H9 (cell line): Measurements from ENCODE around the gene SH3TC2. TPM values are rescaled to one million over a fixed set of nuclear protein-coding genes. Genes with fewer than 3 reads are reported as not detected.

Experiments
- DNase-seq: peaks from one replicate; pipeline ENCODE4 v3.0.0-alpha.2; 2017
- H2AFZ ChIP-seq: one replicate; pipeline ENCODE4 v1.6.1; 2013; ENCODE audit warnings: mild to moderate bottlenecking, low read length, control low read depth, moderate library complexity
- H2AK5ac ChIP-seq: 2 replicates; pipeline ENCODE4 v1.6.1; 2013; ENCODE audit warnings: low read length, control low read depth, mixed read lengths; ENCODE audit not compliant: insufficient read length
- H2BK120ac ChIP-seq: one replicate; pipeline ENCODE4 v1.6.1; 2013; ENCODE audit warnings: low read depth, mild to moderate bottlenecking, low read length, control low read depth, inconsistent platforms; ENCODE audit not compliant: poor library complexity, severe bottlenecking
- H2BK12ac ChIP-seq: 2 replicates; pipeline ENCODE4 v1.6.1; 2013; ENCODE audit warnings: low read length, control low read depth, mixed read lengths, low read depth; ENCODE audit not compliant: insufficient read length
- H2BK15ac ChIP-seq: 2 replicates; pipeline ENCODE4 v1.6.1; 2013; ENCODE audit warnings: low read depth, low read length, control low read depth
- H2BK20ac ChIP-seq: one replicate; pipeline ENCODE4 v1.6.1; 2013; ENCODE audit warnings: low read depth, mild to moderate bottlenecking, low read length, control low read depth, inconsistent platforms; ENCODE audit not compliant: poor library complexity, severe bottlenecking
- H2BK5ac ChIP-seq: 2 replicates; pipeline ENCODE4 v1.6.1; 2013; ENCODE audit warnings: low read length, control low read depth, mixed read lengths; ENCODE audit not compliant: insufficient read length
- H3K14ac ChIP-seq: 2 replicates; pipeline ENCODE4 v1.6.1; 2013; ENCODE audit warnings: low read length, control low read depth; ENCODE audit not compliant: insufficient read depth
- H3K18ac ChIP-seq: 2 replicates; pipeline ENCODE4 v1.6.1; 2013; ENCODE audit warnings: low read depth, mild to moderate bottlenecking, mixed read lengths, low read length, control low read depth; ENCODE audit not compliant: insufficient read length
- H3K23ac ChIP-seq: 2 replicates; pipeline ENCODE4 v1.6.1; 2013; ENCODE audit warnings: low read length, control low read depth, mixed read lengths, low read depth; ENCODE audit not compliant: insufficient read length
- H3K23me2 ChIP-seq: 2 replicates; pipeline ENCODE4 v1.6.1; 2013; ENCODE audit warnings: low read depth, mild to moderate bottlenecking, mixed read lengths, low read length, control low read depth; ENCODE audit not compliant: insufficient read length, poor library complexity, severe bottlenecking
- H3K27ac ChIP-seq: 2 replicates; pipeline ENCODE4 v1.5.1; 2013; ENCODE audit warnings: low read length, control low read depth, mixed read lengths, low read depth; ENCODE audit not compliant: insufficient read length
- H3K27me3 ChIP-seq: 2 replicates; pipeline ENCODE4 v1.6.1; 2013; ENCODE audit warnings: low read length, control low read depth, inconsistent platforms; ENCODE audit not compliant: insufficient read depth
- H3K4ac ChIP-seq: 2 replicates; pipeline ENCODE4 v1.6.1; 2013; ENCODE audit warnings: low read depth, mild to moderate bottlenecking, control low read depth, inconsistent platforms, low read length, moderate library complexity
- H3K4me1 ChIP-seq: 2 replicates; pipeline ENCODE4 v1.6.1; 2013; ENCODE audit warnings: low read length, control low read depth, inconsistent platforms; ENCODE audit not compliant: insufficient read depth
- H3K4me2 ChIP-seq: 2 replicates; pipeline ENCODE4 v1.6.1; 2013; ENCODE audit warnings: low read length, control low read depth, mixed read lengths; ENCODE audit not compliant: insufficient read length, insufficient read depth
- H3K56ac ChIP-seq: 2 replicates; pipeline ENCODE4 v1.6.1; 2013; ENCODE audit warnings: low read depth, mild to moderate bottlenecking, mixed read lengths, low read length, control low read depth; ENCODE audit not compliant: insufficient read length
- H3K79me1 ChIP-seq: 2 replicates; pipeline ENCODE4 v1.6.1; 2013; ENCODE audit warnings: low read depth, mild to moderate bottlenecking, moderate library complexity, low read length, control low read depth, inconsistent platforms; ENCODE audit not compliant: insufficient read depth, poor library complexity, severe bottlenecking
- H3K79me2 ChIP-seq: 2 replicates; pipeline ENCODE4 v1.6.1; 2013; ENCODE audit warnings: low read length, control low read depth, inconsistent platforms; ENCODE audit not compliant: insufficient read depth
- H3K9ac ChIP-seq: 2 replicates; pipeline ENCODE4 v1.6.1; 2013; ENCODE audit warnings: low read length, control low read depth, mixed read lengths; ENCODE audit not compliant: insufficient read length; ENCODE audit errors: extremely low read depth
- H3K9me3 ChIP-seq: one replicate; pipeline ENCODE4 v1.6.1; 2013; ENCODE audit warnings: low read depth, low read length, inconsistent platforms; ENCODE audit not compliant: control insufficient read depth
- H3T11ph ChIP-seq: one replicate; pipeline ENCODE4 v1.6.1; 2013; ENCODE audit warnings: mild to moderate bottlenecking, low read length, control low read depth, inconsistent platforms
- H4K20me1 ChIP-seq: one replicate; pipeline ENCODE4 v1.6.1; 2013; ENCODE audit not compliant: control insufficient read depth, insufficient read length, insufficient read depth
- H4K5ac ChIP-seq: 2 replicates; pipeline ENCODE4 v1.6.1; 2013; ENCODE audit warnings: low read depth, mild to moderate bottlenecking, mixed read lengths, low read length, control low read depth; ENCODE audit not compliant: insufficient read length
- H4K8ac ChIP-seq: replicated peaks from 2 replicates; pipeline ENCODE4 v1.6.1; 2013; ENCODE audit warnings: low read length, control low read depth, mixed read lengths, low read depth; ENCODE audit not compliant: insufficient read length
- H4K91ac ChIP-seq: 2 replicates; pipeline ENCODE4 v1.6.1; 2013; ENCODE audit warnings: low read depth, mild to moderate bottlenecking, moderate library complexity, mixed read lengths, low read length, control low read depth; ENCODE audit not compliant: insufficient read length
- H3K27ac Mint-ChIP-seq, 3 experiments: 2 replicates in 2 of 3; 3 replicates in 1 of 3; pipeline ENCODE4 v1.8.0; 2020 to 2021; ENCODE audit warnings: mixed read lengths in 3 of 3, mild to moderate bottlenecking in 1 of 3, moderate library complexity in 1 of 3
- H3K27me3 Mint-ChIP-seq: 2 replicates; pipeline ENCODE4 v1.8.0; 2021; ENCODE audit warnings: low read depth, mild to moderate bottlenecking, moderate library complexity, mixed read lengths
- H3K36me3 Mint-ChIP-seq, 3 experiments: 2 replicates in 2 of 3; 3 replicates in 1 of 3; pipeline ENCODE4 v1.8.0; 2020 to 2021; ENCODE audit warnings: low read depth in 3 of 3, mixed read lengths in 3 of 3; ENCODE audit not compliant: insufficient read depth in 1 of 3
- H3K4me1 Mint-ChIP-seq, 2 experiments: 2 replicates each; pipeline ENCODE4 v1.8.0; 2020; ENCODE audit warnings: mixed read lengths in 2 of 2
- H3K4me3 Mint-ChIP-seq, 2 experiments: 2 replicates in 1 of 2; 3 replicates in 1 of 2; pipeline ENCODE4 v1.8.0; 2020 to 2021; ENCODE audit warnings: mild to moderate bottlenecking in 2 of 2, mixed read lengths in 2 of 2, moderate library complexity in 1 of 2
- H3K9me3 Mint-ChIP-seq, 2 experiments: 2 replicates in 1 of 2; 3 replicates in 1 of 2; pipeline ENCODE4 v1.8.0; 2020; ENCODE audit warnings: mild to moderate bottlenecking in 2 of 2, mixed read lengths in 2 of 2, moderate library complexity in 1 of 2
- CTCF ChIP-seq: fragments of 200-600 bp; sonication (generic); conservative IDR thresholded peaks from 3 replicates; pipeline ENCODE4 v1.8.0; 2021; ENCODE audit warnings: antibody characterized with exemption, mild to moderate bottlenecking
- WGBS: extraction: QIAGEN DNeasy Blood & Tissue Kit; methylation state at CpG from one replicate; pipeline ENCODE4 v1.1.7; 2013; ENCODE audit warnings: missing lambda C conversion rate, low lambda C conversion rate, mixed read lengths; ENCODE audit not compliant: insufficient read length; ENCODE audit errors: extremely low coverage; 5-methylcytosine and 5-hydroxymethylcytosine counted together
- total RNA-seq: library from RNA; stranded (reverse); gene quantifications from 2 replicates; pipeline ENCODE4 v1.2.1, GENCODE V29; 2021

The SH3TC2 gene
- total RNA-seq, 1 experiment from 2014 or later = not detected

- no peak overlapping the region for H3K4me2 ChIP-seq
- H3K4me1 ChIP-seq = peaks cover 10% of the 10 kb centered on the region
- no peaks in the 10 kb centered on the region for H4K20me1 ChIP-seq
- H3K14ac ChIP-seq = no peak overlapping the region
- no peaks in the 10 kb centered on the region for H3K23me2 ChIP-seq
- H3K79me2 ChIP-seq = no peaks in the 10 kb centered on the region
- no peak overlapping the region for H3K23ac ChIP-seq
- no peaks in the 10 kb centered on the region for H3K27me3 Mint-ChIP-seq
- no peak overlapping the region for H2BK5ac ChIP-seq
- H2BK120ac ChIP-seq = no peak overlapping the region
- no peak overlapping the region for H3K27ac Mint-ChIP-seq
- no peak overlapping the region for H3K9ac ChIP-seq
- H2BK12ac ChIP-seq = no peak overlapping the region
- no peak overlapping the region for H3K4ac ChIP-seq
- no peak overlapping the region for H2BK20ac ChIP-seq
- no peak overlapping the region for H3K18ac ChIP-seq
- no peaks in the 10 kb centered on the region for H3K79me1 ChIP-seq
- no peak for TF ChIP-seq CTCF
- H3K9me3 Mint-ChIP-seq = no peaks in the 10 kb centered on the region
- H3K4me1 Mint-ChIP-seq = peaks cover 23 to 29% of the 10 kb centered on the region in 2 experiments
- H3K27me3 ChIP-seq = no peaks in the 10 kb centered on the region
- H4K8ac ChIP-seq = no peak overlapping the region
- no peak overlapping the region for H2AK5ac ChIP-seq
- H4K91ac ChIP-seq = no peak overlapping the region
- no peak overlapping the region for H2BK15ac ChIP-seq
- H4K5ac ChIP-seq = no peak overlapping the region
- DNase-seq = no peak
- no peaks in the 10 kb centered on the region for H3K9me3 ChIP-seq
- H3K27ac ChIP-seq = no peak overlapping the region
- H3K36me3 Mint-ChIP-seq = no peaks in the 10 kb centered on the region
- H2AFZ ChIP-seq = no peak overlapping the region
- H3K56ac ChIP-seq = no peak overlapping the region
- WGBS = no CpG with 5 or more reads among the region's 2 CpGs
- H3K4me3 Mint-ChIP-seq = no peak overlapping the region
- no peak overlapping the region for H3T11ph ChIP-seq
Measured at GRCh38 chr5:148986636-148987035, 76.2 kb downstream of the SH3TC2 start.
